Measurements from ENCODE around the gene INHBE. TPM values are rescaled to one million over a fixed set of nuclear protein-coding genes. Genes with fewer than 3 reads are reported as not detected.

Gene INHBE
- polyA plus RNA-seq, 1 donor from 2014 or later: 2.3 TPM

- Histone ChIP-seq H3F3A (ENCODE audit: insufficient read depth, low read length, poor library complexity, severe bottlenecking) (no peaks in the 10 kb centered on the region), H3K9me2 (ENCODE audit: insufficient read depth, low read length) (no peaks in the 10 kb centered on the region), H3K79me2 (replicated peaks; ENCODE audit: insufficient read depth, low read length) (no peaks in the 10 kb centered on the region), H3K4me3 (ENCODE audit: low read length) (no peak overlapping the region), H3K9ac (ENCODE audit: low read length) (no peak overlapping the region), H3K4me2 (ENCODE audit: low read length) (no peak overlapping the region), H3K36me3 (ENCODE audit: insufficient read depth, low read length) (no peaks in the 10 kb centered on the region), H3K9me3 (ENCODE audit: low read length) (no peaks in the 10 kb centered on the region), H3K27me3 (ENCODE audit: insufficient read depth, low read depth, low read length) (peaks cover 71% of the 10 kb centered on the region), H4K20me1 (ENCODE audit: insufficient read depth) (no peaks in the 10 kb centered on the region), H3K27ac (ENCODE audit: low read length) (no peak overlapping the region), H2AFZ (ENCODE audit: low read depth, low read length) (no peak overlapping the region)
- TF ChIP-seq EZH2 (IDR thresholded peaks at IDR 0.05; ENCODE audit: borderline replicate concordance, insufficient read depth, low read length, poor library complexity, severe bottlenecking) (no peak), RAD21 (conservative IDR thresholded peaks at IDR 0.05) (no peak), EP300 (conservative IDR thresholded peaks at IDR 0.05; ENCODE audit: poor library complexity, severe bottlenecking) (no peak), SMC3 (conservative IDR thresholded peaks at IDR 0.05; ENCODE audit: poor library complexity) (no peak), REST (IDR thresholded peaks at IDR 0.05; ENCODE audit: borderline replicate concordance) (no peak), MXI1 (conservative IDR thresholded peaks at IDR 0.05; ENCODE audit: poor library complexity, severe bottlenecking) (no peak), TAF1 (IDR thresholded peaks at IDR 0.05; ENCODE audit: low read depth) (no peak)
Observed at GRCh38 chr12:57479043-57479375, 23.9 kb downstream of the INHBE start.

GRCh38 chr12:57479376-57480115 lies 24.4 kb downstream of the INHBE start, which contains the start of gene ARHGAP9:
Gene ARHGAP9, minus strand, starts transcription at chr12:57479866. Its CDS starts 460 bp downstream, at chr12:57479406.
- no peaks in the 10 kb centered on the region for H3K9me3 ChIP-seq (ENCODE audit: low read length)
- H2AFZ ChIP-seq (ENCODE audit: low read depth, low read length): no peak within 1 kb of the TSS
- no peaks in the 10 kb centered on the region for H4K20me1 ChIP-seq (ENCODE audit: insufficient read depth)
- H3K36me3 ChIP-seq (ENCODE audit: insufficient read depth, low read length): no peaks in the 10 kb centered on the region
- no peaks in the 10 kb centered on the region for H3K9me2 ChIP-seq (ENCODE audit: insufficient read depth, low read length)
- no peak within 1 kb of the TSS for H3K4me3 ChIP-seq (ENCODE audit: low read length)
- no peak within 1 kb of the TSS for H3K4me2 ChIP-seq (ENCODE audit: low read length)
- no peak for TF ChIP-seq RAD21 (conservative IDR thresholded peaks at IDR 0.05)
- TF ChIP-seq REST (IDR thresholded peaks at IDR 0.05; ENCODE audit: borderline replicate concordance): no peak
- TF ChIP-seq CTCF (IDR thresholded peaks at IDR 0.05; ENCODE audit: poor library complexity, severe bottlenecking): no peak
- TF ChIP-seq EP300 (conservative IDR thresholded peaks at IDR 0.05; ENCODE audit: poor library complexity, severe bottlenecking): no peak
- no peak for TF ChIP-seq TAF1 (IDR thresholded peaks at IDR 0.05; ENCODE audit: low read depth)
- TF ChIP-seq EZH2 (IDR thresholded peaks at IDR 0.05; ENCODE audit: borderline replicate concordance, insufficient read depth, low read length, poor library complexity, severe bottlenecking): no peak
- TF ChIP-seq POLR2AphosphoS5 (IDR thresholded peaks at IDR 0.05): no peak
- no peak for TF ChIP-seq MXI1 (conservative IDR thresholded peaks at IDR 0.05; ENCODE audit: poor library complexity, severe bottlenecking)
- no peak for TF ChIP-seq SMC3 (conservative IDR thresholded peaks at IDR 0.05; ENCODE audit: poor library complexity)
- H3K79me2 ChIP-seq (replicated peaks; ENCODE audit: insufficient read depth, low read length): no peaks in the 10 kb centered on the region
- no peak within 1 kb of the TSS for H3K27ac ChIP-seq (ENCODE audit: low read length)
- no peak within 1 kb of the TSS for H3K9ac ChIP-seq (ENCODE audit: low read length)
- no peaks in the 10 kb centered on the region for H3F3A ChIP-seq (ENCODE audit: insufficient read depth, low read length, poor library complexity, severe bottlenecking)
- peaks cover 66% of the 10 kb centered on the region for H3K27me3 ChIP-seq (ENCODE audit: insufficient read depth, low read depth, low read length)

Measured in neural cell (in vitro differentiated cells).